ENCODE data around the gene MAGEB16. TPM values are rescaled to one million over a fixed set of nuclear protein-coding genes. Genes with fewer than 3 reads are reported as not detected.

MAGEB16 gene
- total and polyA plus RNA-seq, 10 of the 15 experiments (the other 5 are each of a cell fraction or from before 2014, with no cell fraction given) = 0.04 to 0.35 (median 0.11) TPM; not detected in 1

- POLR2A ChIA-PET = no interaction called here
- intact Hi-C loops (cut with micrococcal nuclease; ENCODE audit: unreplicated experiment) = no loop called here
These were observed 13.1 kb upstream of the MAGEB16 start for GRCh38 chrX:35785075-35785474.

More at GRCh38 chrX:35785075-35785474, 13.1 kb upstream of the MAGEB16 start:
- FAIRE-seq (no peak), DNase-seq (ENCODE audit: low read depth, low spot score) (no peak), ATAC-seq (no peak)
- Histone ChIP-seq H3K36me3 (ENCODE audit: control insufficient read depth in 2 of 2, insufficient read depth in 2 of 2, low read length in 1 of 2) (no peaks in the 10 kb centered on the region), H3K9me3 (replicated peaks; ENCODE audit: control insufficient read depth, insufficient read depth, low read length) (no peaks in the 10 kb centered on the region), H3K27ac (ENCODE audit: control insufficient read depth, insufficient read depth) (no peak overlapping the region), H3K27me3 (replicated peaks in 1 of 2; ENCODE audit: control insufficient read depth in 2 of 2, insufficient read depth in 2 of 2, low read length in 1 of 2) (no peaks in the 10 kb centered on the region), H3K4me1 (ENCODE audit: control insufficient read depth, insufficient read depth, low read length) (no peaks in the 10 kb centered on the region), H3K9ac (ENCODE audit: control insufficient read depth, insufficient read depth, low read length) (no peak overlapping the region), H4K20me1 (ENCODE audit: control insufficient read depth, insufficient read depth) (no peaks in the 10 kb centered on the region), H3K79me2 (ENCODE audit: control insufficient read depth, insufficient read depth, low read length) (no peaks in the 10 kb centered on the region), H2AFZ (ENCODE audit: control insufficient read depth, low read depth, low read length) (no peak overlapping the region), H3K4me3 (no peak overlapping the region), H3K4me2 (ENCODE audit: control insufficient read depth, insufficient read depth) (no peak overlapping the region)
- SMC1A ChIA-PET (ENCODE audit: uncharacterized antibody, unreplicated experiment) = no interaction called here
- no peak for TF ChIP-seq REST (IDR thresholded peaks at IDR 0.05; ENCODE audit: low read depth, low read length)
- no peak for TF ChIP-seq NFYA (IDR thresholded peaks at IDR 0.05; ENCODE audit: borderline replicate concordance, low read depth, low read length)
- TF ChIP-seq RAD51 (IDR thresholded peaks at IDR 0.05) = no peak
- no peak for TF ChIP-seq RB1 (IDR thresholded peaks at IDR 0.05; ENCODE audit: borderline replicate concordance)
- no peak for TF ChIP-seq PAX5 (IDR thresholded peaks at IDR 0.05; ENCODE audit: borderline replicate concordance, low read depth, low read length)
- TF ChIP-seq SMAD5 (IDR thresholded peaks at IDR 0.05; ENCODE audit: low read depth) = no peak
- TF ChIP-seq JUNB (IDR thresholded peaks at IDR 0.05) = no peak
- no peak for TF ChIP-seq PBX3 (IDR thresholded peaks at IDR 0.05; ENCODE audit: insufficient replicate concordance, low read depth, low read length)
- no peak for TF ChIP-seq ZNF207 (IDR thresholded peaks at IDR 0.05; ENCODE audit: borderline replicate concordance)
- no peak for TF ChIP-seq IKZF1 (conservative IDR thresholded peaks at IDR 0.05)
- TF ChIP-seq NFIC (IDR thresholded peaks at IDR 0.05; ENCODE audit: low read depth, low read length) = no peak
- no peak for TF ChIP-seq SREBF1 (IDR thresholded peaks at IDR 0.05; ENCODE audit: low read length)
- TF ChIP-seq TARDBP (IDR thresholded peaks at IDR 0.05; ENCODE audit: borderline replicate concordance) = no peak
- TF ChIP-seq RCOR1 (conservative IDR thresholded peaks at IDR 0.05; ENCODE audit: low read depth, low read length) = no peak
- TF ChIP-seq, protein P1, sequence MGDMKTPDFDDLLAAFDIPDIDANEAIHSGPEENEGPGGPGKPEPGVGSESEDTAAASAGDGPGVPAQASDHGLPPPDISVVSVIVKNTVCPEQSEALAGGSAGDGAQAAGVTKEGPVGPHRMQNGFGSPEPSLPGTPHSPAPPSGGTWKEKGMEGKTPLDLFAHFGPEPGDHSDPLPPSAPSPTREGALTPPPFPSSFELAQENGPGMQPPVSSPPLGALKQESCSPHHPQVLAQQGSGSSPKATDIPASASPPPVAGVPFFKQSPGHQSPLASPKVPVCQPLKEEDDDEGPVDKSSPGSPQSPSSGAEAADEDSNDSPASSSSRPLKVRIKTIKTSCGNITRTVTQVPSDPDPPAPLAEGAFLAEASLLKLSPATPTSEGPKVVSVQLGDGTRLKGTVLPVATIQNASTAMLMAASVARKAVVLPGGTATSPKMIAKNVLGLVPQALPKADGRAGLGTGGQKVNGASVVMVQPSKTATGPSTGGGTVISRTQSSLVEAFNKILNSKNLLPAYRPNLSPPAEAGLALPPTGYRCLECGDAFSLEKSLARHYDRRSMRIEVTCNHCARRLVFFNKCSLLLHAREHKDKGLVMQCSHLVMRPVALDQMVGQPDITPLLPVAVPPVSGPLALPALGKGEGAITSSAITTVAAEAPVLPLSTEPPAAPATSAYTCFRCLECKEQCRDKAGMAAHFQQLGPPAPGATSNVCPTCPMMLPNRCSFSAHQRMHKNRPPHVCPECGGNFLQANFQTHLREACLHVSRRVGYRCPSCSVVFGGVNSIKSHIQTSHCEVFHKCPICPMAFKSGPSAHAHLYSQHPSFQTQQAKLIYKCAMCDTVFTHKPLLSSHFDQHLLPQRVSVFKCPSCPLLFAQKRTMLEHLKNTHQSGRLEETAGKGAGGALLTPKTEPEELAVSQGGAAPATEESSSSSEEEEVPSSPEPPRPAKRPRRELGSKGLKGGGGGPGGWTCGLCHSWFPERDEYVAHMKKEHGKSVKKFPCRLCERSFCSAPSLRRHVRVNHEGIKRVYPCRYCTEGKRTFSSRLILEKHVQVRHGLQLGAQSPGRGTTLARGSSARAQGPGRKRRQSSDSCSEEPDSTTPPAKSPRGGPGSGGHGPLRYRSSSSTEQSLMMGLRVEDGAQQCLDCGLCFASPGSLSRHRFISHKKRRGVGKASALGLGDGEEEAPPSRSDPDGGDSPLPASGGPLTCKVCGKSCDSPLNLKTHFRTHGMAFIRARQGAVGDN (IDR thresholded peaks at IDR 0.05) = no peak
- 66% methylated on average over 6 of the region's 6 CpGs for WGBS (ENCODE audit: insufficient coverage, insufficient replicate concordance, low lambda C conversion rate, missing lambda C conversion rate)
- in situ Hi-C loops (cut with MboI) = no loop called here
- CTCF ChIA-PET = no interaction called here
- BruUV-seq (replicated peaks) = no TSS peak
- RAD21 ChIA-PET (ENCODE audit: unreplicated experiment) = no interaction called here

Measured in GM12878 (cell line).